WERI-Rb-1 (cell line): ENCODE measurements around the gene PLCL1.

Source experiments
- DNase-seq: peaks from one replicate; pipeline ENCODE4 v3.0.0-alpha.2; 2020
- H3K27ac ChIP-seq: fragments of 250-450 bp; sonication (Bioruptor Pico); 2 replicates; pipeline ENCODE4 v1.5.1; 2020; ENCODE audit warnings: mild to moderate bottlenecking, moderate library complexity
- H3K27me3 ChIP-seq: fragments of 250-450 bp; sonication (Bioruptor Pico); 2 replicates; pipeline ENCODE4 v1.5.1; 2021; ENCODE audit warnings: mild to moderate bottlenecking, low read depth, moderate library complexity; ENCODE audit not compliant: insufficient read depth, severe bottlenecking
- H3K36me3 ChIP-seq: fragments of 250-450 bp; sonication (Bioruptor Pico); 2 replicates; pipeline ENCODE4 v1.5.1; 2020; ENCODE audit warnings: mild to moderate bottlenecking, moderate library complexity
- H3K4me3 ChIP-seq: 2 replicates; pipeline ENCODE4 v1.5.1; 2011; ENCODE audit warnings: low read depth, mild to moderate bottlenecking, control low read depth, low read length
- H3K9me3 ChIP-seq: fragments of 250-450 bp; sonication (Bioruptor Pico); 2 replicates; pipeline ENCODE4 v1.5.1; 2021; ENCODE audit warnings: mild to moderate bottlenecking, moderate library complexity; ENCODE audit not compliant: severe bottlenecking
- CTCF ChIP-seq: IDR thresholded peaks from 2 replicates; pipeline ENCODE4 v1.5.1; 2011; ENCODE audit warnings: low read depth, mild to moderate bottlenecking, control low read depth, inconsistent platforms, low read length

Gene PLCL1

DNA sequence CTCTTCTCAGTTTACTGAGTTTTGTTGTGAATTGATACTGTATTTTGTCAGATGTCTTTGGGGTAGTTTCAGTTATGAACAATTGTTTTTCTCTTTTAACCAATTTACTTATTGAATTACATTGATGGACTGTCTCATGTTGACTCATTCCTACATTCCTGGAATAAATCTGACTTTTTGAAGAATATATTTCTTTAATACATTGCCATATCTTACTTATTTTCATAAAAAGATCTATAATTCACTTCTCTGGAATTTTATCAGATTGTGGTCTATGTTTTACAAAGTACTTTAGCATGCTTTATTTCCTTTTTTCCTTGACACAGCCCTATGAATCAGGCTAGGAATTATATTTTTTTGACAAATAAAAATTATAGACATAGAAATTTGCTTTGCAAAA is 268.3 kb downstream of the PLCL1 start:
- no peaks in the 10 kb centered on the region for H3K27me3 ChIP-seq
- H3K36me3 ChIP-seq = no peaks in the 10 kb centered on the region
- H3K27ac ChIP-seq = no peak overlapping the region
- no peaks in the 10 kb centered on the region for H3K9me3 ChIP-seq
- no peak for DNase-seq
- TF ChIP-seq CTCF = no peak
- no peak overlapping the region for H3K4me3 ChIP-seq

DNA sequence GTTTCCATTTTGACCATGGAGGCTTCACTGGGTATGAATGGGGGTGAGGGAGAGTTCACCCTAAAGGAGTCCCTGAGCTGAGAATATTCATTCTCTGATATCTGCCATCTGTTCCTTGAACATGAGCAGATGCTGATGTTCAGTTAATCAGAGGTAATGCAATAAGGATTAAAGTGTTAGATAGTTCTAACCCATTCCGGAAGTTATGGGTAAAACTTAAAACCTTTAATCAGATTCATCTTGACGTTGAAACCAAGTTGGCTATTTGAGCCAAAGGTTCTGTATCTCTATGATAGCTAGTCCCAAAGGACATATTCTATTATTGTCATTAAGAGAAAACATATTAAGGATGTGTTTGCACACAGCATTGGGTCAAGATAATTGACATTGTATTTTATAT is 268.9 kb downstream of the PLCL1 start:
- Histone ChIP-seq H3K4me3 (no peak overlapping the region), H3K9me3 (no peaks in the 10 kb centered on the region), H3K36me3 (no peaks in the 10 kb centered on the region), H3K27me3 (no peaks in the 10 kb centered on the region), H3K27ac (no peak overlapping the region)
- DNase-seq = peak; percentile 32
- TF ChIP-seq CTCF = no peak

GRCh38 chr2:198077477-198077876 is 273.1 kb downstream of the PLCL1 start:
- Histone ChIP-seq H3K27me3 (no peaks in the 10 kb centered on the region), H3K9me3 (no peaks in the 10 kb centered on the region), H3K36me3 (no peaks in the 10 kb centered on the region), H3K27ac (no peak overlapping the region), H3K4me3 (no peak overlapping the region)
- TF ChIP-seq CTCF = no peak
- DNase-seq = no peak

DNA sequence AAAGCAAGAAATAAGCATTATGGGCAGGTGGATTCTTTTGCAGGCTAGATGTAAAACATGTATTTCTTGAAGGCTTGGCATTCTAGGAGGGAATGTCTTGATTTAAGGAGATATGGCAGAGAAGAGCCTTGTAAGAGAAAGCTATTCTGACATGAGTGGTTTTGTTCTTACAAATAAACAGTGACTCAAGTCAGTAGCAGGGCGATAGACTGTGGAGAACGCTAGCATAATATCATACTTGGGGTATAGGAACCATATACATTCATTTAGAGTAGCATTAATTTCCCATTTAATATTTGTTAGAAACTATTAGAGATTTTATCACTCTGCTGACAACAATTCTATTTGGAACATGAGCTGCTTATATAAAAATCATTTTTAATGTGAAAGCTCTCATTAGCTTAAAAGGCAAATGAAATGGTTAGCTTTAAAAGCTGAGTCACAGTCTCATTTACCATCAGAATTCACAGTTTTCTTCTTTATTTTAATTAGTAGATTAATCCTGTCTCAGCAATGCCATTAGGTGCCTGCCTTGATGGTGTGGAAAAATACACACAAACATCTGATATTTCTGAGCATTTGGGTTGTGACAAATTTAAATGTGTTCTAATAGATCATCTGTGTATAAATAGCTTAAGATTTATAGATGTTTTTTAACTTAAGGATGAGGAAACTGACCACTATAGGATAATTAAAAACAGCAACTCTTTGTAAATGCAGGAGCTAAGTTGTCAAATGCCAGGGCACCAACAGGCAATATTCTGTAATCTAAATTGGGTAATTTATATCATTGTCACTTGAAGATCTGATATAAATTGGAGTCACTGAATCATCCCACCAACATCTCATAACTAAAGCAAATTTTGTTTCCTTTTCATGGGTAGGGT is 276.7 kb downstream of the PLCL1 start:
- Histone ChIP-seq H3K36me3 (no peaks in the 10 kb centered on the region), H3K9me3 (no peaks in the 10 kb centered on the region), H3K27ac (no peak overlapping the region), H3K4me3 (no peak overlapping the region), H3K27me3 (no peaks in the 10 kb centered on the region)
- no peak for TF ChIP-seq CTCF
- DNase-seq = no peak

GRCh38 chr2:198084156-198084555 is 279.8 kb downstream of the PLCL1 start:
- no peak for DNase-seq
- H3K9me3 ChIP-seq = no peaks in the 10 kb centered on the region
- no peak overlapping the region for H3K27ac ChIP-seq
- no peak overlapping the region for H3K4me3 ChIP-seq
- no peaks in the 10 kb centered on the region for H3K27me3 ChIP-seq
- no peaks in the 10 kb centered on the region for H3K36me3 ChIP-seq
- no peak for TF ChIP-seq CTCF

GRCh38 chr2:198096002-198096401 is 291.6 kb downstream of the PLCL1 start:
- no peak overlapping the region for H3K4me3 ChIP-seq
- H3K36me3 ChIP-seq = no peaks in the 10 kb centered on the region
- H3K27ac ChIP-seq = no peak overlapping the region
- H3K9me3 ChIP-seq = no peaks in the 10 kb centered on the region
- DNase-seq = no peak
- no peaks in the 10 kb centered on the region for H3K27me3 ChIP-seq
- no peak for TF ChIP-seq CTCF
